ENCODE data around the gene SLC23A2. TPM values are rescaled to one million over a fixed set of nuclear protein-coding genes. Genes with fewer than 3 reads are reported as not detected.

SLC23A2 gene
- total RNA-seq, 1 experiment from 2014 or later = 14.6 TPM

DNA sequence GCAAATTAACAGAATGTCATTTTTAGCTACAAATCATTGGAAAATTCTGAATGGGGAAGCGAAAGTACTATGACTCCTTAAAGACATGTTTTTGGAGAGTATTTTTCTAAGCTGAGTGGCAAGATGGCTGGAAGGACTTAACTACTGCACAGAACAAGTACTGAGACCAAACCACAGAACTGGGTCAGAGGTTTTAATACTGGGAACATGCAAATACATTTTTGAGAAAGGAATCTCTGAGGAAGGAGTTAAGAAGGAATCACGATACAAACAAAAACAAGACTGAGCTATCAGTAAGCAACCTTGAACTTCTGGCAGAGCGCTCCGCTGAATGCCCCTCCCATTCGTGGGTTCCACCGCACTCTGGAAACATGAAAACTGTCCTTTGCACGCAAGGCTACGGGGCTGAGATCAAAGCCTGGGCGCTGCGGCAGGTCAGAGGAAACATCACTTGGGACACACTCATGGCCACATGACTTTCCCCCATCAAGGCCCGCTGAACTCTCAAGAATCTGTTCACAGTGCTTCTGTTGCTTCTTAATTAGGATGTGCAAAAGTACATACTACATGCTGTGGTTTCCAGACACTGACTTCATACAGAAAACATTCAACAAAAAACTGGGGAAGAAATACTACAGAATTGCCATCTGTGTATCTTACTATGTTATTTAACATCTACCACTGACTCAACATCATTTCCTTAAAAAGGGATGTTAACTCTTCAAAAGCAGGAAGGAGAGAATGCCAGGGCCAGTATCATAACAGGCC, 27.8 kb downstream of the SLC23A2 start:
- TF ChIP-seq TCF7L2 (IDR thresholded peaks at IDR 0.05; ENCODE audit: low read depth, low read length) = peak; percentile 94
- TF ChIP-seq, protein P1, sequence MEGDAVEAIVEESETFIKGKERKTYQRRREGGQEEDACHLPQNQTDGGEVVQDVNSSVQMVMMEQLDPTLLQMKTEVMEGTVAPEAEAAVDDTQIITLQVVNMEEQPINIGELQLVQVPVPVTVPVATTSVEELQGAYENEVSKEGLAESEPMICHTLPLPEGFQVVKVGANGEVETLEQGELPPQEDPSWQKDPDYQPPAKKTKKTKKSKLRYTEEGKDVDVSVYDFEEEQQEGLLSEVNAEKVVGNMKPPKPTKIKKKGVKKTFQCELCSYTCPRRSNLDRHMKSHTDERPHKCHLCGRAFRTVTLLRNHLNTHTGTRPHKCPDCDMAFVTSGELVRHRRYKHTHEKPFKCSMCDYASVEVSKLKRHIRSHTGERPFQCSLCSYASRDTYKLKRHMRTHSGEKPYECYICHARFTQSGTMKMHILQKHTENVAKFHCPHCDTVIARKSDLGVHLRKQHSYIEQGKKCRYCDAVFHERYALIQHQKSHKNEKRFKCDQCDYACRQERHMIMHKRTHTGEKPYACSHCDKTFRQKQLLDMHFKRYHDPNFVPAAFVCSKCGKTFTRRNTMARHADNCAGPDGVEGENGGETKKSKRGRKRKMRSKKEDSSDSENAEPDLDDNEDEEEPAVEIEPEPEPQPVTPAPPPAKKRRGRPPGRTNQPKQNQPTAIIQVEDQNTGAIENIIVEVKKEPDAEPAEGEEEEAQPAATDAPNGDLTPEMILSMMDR (IDR thresholded peaks at IDR 0.05) = no peak
- TF ChIP-seq POLR2AphosphoS5 (IDR thresholded peaks at IDR 0.05; ENCODE audit: low read depth, low read length) = no peak
- intact Hi-C loops (cut with micrococcal nuclease; ENCODE audit: unreplicated experiment) = no loop called here
- no peaks in the 10 kb centered on the region for H3K9me3 ChIP-seq (ENCODE audit: control insufficient read depth, insufficient read depth, low read depth, low read length)
- H3K36me3 ChIP-seq (ENCODE audit: control insufficient read depth, insufficient read depth, low read length) = no peaks in the 10 kb centered on the region
- peak overlapping the region; percentile 8 to 43 for H3K4me3 ChIP-seq (ENCODE audit: low read depth in 2 of 2, low read length in 2 of 2)
- BruUV-seq (replicated peaks) = no TSS peak
- no peaks in the 10 kb centered on the region for H3K27me3 ChIP-seq (ENCODE audit: control insufficient read depth, insufficient read depth, low read length)
- H3K4me1 ChIP-seq (ENCODE audit: control insufficient read depth, insufficient read depth, low read length) = peaks cover 11% of the 10 kb centered on the region; the same call in 1 of the 2 replicates
- ChIA-PET POLR2A (no interaction called here), CTCF (interaction anchor here (0.6 kb wide), 1 partner anchor 230 kb away, joined by 4 read pairs; no protein-coding TSS in a partner anchor)
- no peak overlapping the region for H3K27ac ChIP-seq (ENCODE audit: low read length)
- in situ Hi-C loops (cut with HindIII; ENCODE audit: low pct_unique_long_range_greater_than_20kb, low sequenced_read_pairs) = no loop called here
- ATAC-seq = peak; percentile 82
- DNase-seq (ENCODE audit: low read depth, low spot score) = peak; percentile 74

DNA sequence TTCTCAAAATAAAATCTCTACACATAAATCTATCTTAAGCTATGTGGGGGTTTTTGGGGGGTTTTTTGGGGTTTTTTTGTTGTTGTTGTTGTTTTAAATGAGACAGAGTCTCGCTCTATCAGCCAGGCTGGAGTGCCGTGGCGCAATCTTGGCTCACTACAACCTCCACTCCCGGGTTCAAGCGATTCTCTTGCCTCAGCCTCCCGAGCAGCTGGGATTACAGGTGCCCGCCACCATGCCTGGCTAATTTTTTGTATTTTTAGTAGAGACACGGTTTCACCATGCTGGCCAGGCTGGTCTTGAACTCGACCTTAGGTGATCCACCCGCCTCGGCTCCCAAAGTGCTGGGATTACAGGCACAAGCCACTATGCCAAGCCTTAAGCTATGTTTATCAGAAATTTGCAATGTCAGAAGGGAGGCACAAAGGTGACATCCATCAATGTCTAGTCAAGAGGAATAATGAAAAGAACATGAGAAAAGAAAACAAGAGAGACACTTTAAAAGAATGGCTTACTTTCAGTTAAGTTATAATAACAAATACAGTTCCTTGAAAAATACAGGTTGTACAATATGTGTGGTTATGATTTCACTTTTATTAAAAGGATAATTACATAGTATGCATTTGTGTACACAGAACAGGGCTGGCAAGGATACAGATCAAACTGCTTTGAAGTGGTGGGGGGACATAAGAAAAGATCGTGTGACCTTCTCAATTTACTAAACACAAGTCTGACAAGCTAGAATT, 28.6 kb downstream of the SLC23A2 start:
- ChIA-PET POLR2A (no interaction called here), CTCF (interaction anchor here (0.6 kb wide), 1 partner anchor 230 kb away, joined by 4 read pairs; no protein-coding TSS in a partner anchor)
- no peaks in the 10 kb centered on the region for H3K36me3 ChIP-seq (ENCODE audit: control insufficient read depth, insufficient read depth, low read length)
- ATAC-seq (no peak), DNase-seq (ENCODE audit: low read depth, low spot score) (no peak)
- no peaks in the 10 kb centered on the region for H3K27me3 ChIP-seq (ENCODE audit: control insufficient read depth, insufficient read depth, low read length)
- in situ Hi-C loops (cut with HindIII; ENCODE audit: low pct_unique_long_range_greater_than_20kb, low sequenced_read_pairs) (no loop called here), intact Hi-C loops (cut with micrococcal nuclease; ENCODE audit: unreplicated experiment) (no loop called here)
- H3K4me1 ChIP-seq (ENCODE audit: control insufficient read depth, insufficient read depth, low read length) = peaks cover 11% of the 10 kb centered on the region; the same call in 1 of the 2 replicates
- no TSS peak for BruUV-seq (replicated peaks)
- H3K9me3 ChIP-seq (ENCODE audit: control insufficient read depth, insufficient read depth, low read depth, low read length) = no peaks in the 10 kb centered on the region
- H3K27ac ChIP-seq (ENCODE audit: low read length) = no peak overlapping the region
- no peak overlapping the region; a peak in 1 of 4 replicates for H3K4me3 ChIP-seq (ENCODE audit: low read depth in 2 of 2, low read length in 2 of 2)
- TF ChIP-seq POLR2AphosphoS5 (IDR thresholded peaks at IDR 0.05; ENCODE audit: low read depth, low read length) = no peak
- TF ChIP-seq TCF7L2 (IDR thresholded peaks at IDR 0.05; ENCODE audit: low read depth, low read length) = no peak
- TF ChIP-seq, protein P1 (IDR thresholded peaks at IDR 0.05) = no peak
- no peak for TF ChIP-seq SIN3A (IDR thresholded peaks at IDR 0.05; ENCODE audit: borderline replicate concordance, insufficient read depth, low read depth, low read length)
- TF ChIP-seq, protein P2, sequence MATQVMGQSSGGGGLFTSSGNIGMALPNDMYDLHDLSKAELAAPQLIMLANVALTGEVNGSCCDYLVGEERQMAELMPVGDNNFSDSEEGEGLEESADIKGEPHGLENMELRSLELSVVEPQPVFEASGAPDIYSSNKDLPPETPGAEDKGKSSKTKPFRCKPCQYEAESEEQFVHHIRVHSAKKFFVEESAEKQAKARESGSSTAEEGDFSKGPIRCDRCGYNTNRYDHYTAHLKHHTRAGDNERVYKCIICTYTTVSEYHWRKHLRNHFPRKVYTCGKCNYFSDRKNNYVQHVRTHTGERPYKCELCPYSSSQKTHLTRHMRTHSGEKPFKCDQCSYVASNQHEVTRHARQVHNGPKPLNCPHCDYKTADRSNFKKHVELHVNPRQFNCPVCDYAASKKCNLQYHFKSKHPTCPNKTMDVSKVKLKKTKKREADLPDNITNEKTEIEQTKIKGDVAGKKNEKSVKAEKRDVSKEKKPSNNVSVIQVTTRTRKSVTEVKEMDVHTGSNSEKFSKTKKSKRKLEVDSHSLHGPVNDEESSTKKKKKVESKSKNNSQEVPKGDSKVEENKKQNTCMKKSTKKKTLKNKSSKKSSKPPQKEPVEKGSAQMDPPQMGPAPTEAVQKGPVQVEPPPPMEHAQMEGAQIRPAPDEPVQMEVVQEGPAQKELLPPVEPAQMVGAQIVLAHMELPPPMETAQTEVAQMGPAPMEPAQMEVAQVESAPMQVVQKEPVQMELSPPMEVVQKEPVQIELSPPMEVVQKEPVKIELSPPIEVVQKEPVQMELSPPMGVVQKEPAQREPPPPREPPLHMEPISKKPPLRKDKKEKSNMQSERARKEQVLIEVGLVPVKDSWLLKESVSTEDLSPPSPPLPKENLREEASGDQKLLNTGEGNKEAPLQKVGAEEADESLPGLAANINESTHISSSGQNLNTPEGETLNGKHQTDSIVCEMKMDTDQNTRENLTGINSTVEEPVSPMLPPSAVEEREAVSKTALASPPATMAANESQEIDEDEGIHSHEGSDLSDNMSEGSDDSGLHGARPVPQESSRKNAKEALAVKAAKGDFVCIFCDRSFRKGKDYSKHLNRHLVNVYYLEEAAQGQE (IDR thresholded peaks at IDR 0.05; ENCODE audit: insufficient read depth in 1 of 2, low read depth in 2 of 2, low read length in 1 of 2) = no peak

Data from Panc1 (cell line).